SKM-1 (cell line): Measurements from ENCODE around the gene PTPRE.
"Not testable (repeated sequence)": the region's sequence is repeated elsewhere in the genome, so short reads cannot be mapped to it uniquely, and the experiment has no call there.

Source experiments
- DNase-seq: peaks from one replicate; lab custom pipeline; 2025; ENCODE audit not compliant: unreplicated experiment; lab: John Stamatoyannopoulos, UW

PTPRE gene

GRCh38 chr10:127978481-127978880 lies 71.6 kb downstream of the PTPRE start:
- no peak for DNase-seq

GRCh38 chr10:127979045-127979444 lies 72.1 kb downstream of the PTPRE start:
- no peak for DNase-seq

DNA sequence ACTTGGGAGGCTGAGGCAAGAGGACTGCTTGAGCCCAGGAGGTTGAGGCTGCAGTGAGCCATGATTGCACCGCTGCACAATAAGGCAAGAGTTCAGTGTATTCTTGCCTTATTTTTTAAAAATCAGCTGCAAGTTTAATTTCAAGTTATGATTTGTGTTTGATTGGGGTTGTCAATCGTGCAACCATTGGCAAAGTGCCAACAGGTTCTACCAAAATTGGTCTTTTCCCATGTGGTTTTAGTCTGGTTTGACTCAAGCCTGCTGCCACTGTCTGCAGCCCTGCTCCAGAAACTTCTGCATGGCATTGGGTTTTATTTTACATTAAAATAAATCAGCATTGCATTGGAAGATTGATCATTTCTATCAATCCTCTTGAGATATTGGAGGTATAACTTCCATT lies 72.7 kb downstream of the PTPRE start:
- no peak for DNase-seq

- no peak for DNase-seq
Measured at GRCh38 chr10:127980898-127981297, 74.0 kb downstream of the PTPRE start.

DNA sequence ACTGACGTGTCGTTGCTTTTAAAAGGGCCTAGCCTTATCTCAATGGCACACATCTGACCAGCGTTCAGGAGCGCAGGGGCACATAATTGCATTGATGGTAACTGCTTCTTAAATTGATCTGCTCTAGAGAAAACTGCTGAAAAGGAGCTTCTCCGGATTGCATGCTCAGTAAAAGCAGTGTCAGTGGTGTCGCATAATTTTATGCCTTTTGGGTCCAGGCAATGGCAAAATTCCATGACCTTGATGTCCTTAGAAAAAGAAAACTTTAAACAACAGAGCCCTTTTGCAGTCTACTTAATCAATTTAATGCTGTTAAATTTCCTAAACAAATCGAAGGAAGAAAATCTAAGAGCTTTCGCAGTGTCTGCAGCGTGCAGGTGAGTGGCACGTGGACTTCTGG lies 75.7 kb downstream of the PTPRE start:
- DNase-seq, result no peak

GRCh38 chr10:127983344-127984100 lies 76.6 kb downstream of the PTPRE start:
- no peak for DNase-seq

DNA sequence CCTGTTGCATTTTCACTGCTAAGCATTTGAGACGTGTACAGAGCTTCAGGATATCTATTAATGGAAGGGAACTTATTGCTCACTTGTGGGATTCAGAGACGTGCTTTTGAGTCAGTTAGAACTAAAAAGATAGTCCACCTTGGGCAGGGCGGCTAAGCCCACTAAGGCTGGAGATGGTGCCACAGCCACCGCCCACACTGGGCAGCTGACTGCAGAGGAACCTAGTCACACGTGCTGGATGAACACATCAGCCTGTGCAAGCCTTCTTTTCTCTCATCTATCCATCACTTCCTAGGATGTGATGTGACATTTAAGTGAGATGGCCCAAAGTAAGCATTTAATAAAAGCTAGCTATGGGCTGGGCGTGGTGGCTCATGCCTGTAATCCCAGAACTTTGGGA lies 78.0 kb downstream of the PTPRE start:
- no peak for DNase-seq

DNA sequence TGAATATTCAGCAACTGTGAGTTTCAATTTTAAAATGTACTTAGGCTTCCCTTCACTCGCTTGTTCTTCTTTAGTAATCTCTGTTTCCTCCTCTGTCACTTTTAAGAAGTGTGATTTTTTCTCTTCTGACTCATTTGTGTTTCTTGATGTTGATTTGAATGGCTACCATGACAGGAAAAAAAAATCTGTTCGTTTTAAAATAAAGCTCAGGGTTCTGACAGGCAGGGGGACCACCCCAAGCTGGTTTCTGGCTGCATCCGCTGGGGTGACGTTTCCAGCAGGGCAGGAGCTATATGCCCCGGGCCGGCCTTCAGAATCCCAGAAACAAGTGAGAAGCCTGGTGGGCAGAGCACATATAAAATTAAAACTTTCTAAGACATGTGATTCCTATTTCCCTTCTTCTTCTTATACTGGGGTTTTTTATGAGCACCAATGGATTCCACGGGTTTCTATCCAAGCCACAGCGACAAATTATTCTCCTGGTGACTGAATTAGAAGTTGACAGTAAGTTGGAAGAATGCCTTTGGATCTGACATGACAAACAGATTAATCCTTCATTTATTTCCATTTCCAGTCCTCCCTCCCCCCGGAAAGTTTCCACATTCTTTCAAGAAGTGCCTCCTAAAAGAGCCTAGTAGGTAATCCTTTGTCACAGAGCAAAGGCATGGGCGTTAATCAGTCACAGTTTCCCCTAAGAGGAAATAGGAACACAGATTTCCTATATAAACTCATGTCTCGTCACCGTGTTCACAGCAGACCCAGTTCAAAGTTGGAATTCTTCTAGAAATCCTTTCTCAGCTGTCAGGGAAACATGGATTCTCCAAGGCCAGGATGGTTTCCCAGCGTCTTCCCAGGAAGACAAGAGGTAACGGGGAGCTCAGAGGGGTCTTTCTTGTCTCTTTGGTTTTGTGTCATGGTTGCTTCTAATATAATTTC lies 79.9 kb downstream of the PTPRE start:
- no peak for DNase-seq

- no peak for DNase-seq
Measured at GRCh38 chr10:127987467-127988380, 80.8 kb downstream of the PTPRE start.

GRCh38 chr10:127989481-127990012 lies 82.6 kb downstream of the PTPRE start:
- DNase-seq, result no peak

- not testable (repeated sequence) for DNase-seq
Measured at GRCh38 chr10:127990132-127990788, 83.4 kb downstream of the PTPRE start.

DNA sequence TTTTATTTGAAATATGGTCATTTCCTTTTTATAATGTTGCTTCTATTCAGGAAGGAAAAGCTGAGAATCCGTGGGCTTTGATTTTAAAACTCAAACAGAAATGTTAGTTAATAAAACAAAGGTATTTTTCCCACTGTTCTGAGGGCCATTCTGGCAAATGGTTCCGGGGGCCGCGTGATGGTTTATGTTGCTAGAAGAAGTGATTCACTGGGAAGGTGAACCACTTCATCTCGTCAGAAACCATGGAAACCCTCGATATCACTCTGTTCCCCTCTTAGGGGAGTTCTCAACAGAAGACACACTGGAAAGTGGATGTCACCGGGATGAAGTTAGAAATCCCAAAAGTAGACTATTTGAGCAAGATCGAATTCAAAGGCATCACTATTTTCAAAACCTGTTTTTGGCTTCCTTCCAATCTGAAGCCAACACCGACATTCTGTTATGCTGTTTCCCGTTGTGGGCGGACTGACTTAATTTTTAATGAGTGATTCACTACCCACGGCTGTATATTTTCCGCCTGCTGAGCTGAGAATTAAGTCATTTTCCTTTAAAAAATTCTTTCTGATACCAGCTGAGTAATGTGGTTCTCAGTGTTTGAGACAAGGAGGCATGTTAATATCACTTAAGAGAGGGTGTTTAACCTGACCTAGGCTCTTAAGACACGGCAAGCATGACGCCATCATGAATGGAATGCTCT lies 84.1 kb downstream of the PTPRE start:
- DNase-seq, result no peak

DNA sequence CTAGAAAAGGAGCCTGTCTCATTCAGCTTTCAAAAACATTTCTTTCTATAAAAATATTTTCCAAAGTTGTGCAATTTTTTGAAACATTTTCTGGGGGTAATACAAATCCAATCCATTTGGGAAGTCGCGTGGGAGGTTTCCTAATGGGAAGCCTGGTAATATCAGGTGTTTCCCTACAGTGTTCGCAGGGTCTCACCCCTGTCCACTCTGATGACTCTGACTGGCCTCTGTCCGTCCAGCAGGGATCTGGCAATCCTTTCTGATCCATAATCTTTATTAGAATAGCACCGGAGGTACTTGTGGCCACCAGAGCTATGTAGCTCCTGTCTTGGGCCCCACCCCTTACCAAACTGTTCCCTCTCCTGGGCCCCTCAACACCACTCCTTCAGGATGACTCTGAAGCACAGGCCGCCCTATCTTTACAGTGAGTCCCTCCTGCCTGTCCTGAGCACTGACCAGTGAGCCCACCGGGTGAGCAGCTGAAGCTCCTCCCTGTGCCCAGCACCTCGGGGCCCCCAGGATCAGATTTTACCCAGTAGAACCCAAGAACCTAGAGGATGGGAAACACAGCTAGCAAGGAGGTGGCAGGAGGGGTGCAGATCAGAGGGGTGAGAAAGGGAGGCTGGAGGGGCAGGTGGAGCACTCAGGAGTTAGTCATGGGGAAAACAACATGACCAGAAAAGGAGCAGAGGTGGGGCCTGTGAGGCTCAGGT lies 84.8 kb downstream of the PTPRE start:
- no peak for DNase-seq

- DNase-seq, result no peak
Measured at GRCh38 chr10:127992376-127992775, 85.5 kb downstream of the PTPRE start.

DNA sequence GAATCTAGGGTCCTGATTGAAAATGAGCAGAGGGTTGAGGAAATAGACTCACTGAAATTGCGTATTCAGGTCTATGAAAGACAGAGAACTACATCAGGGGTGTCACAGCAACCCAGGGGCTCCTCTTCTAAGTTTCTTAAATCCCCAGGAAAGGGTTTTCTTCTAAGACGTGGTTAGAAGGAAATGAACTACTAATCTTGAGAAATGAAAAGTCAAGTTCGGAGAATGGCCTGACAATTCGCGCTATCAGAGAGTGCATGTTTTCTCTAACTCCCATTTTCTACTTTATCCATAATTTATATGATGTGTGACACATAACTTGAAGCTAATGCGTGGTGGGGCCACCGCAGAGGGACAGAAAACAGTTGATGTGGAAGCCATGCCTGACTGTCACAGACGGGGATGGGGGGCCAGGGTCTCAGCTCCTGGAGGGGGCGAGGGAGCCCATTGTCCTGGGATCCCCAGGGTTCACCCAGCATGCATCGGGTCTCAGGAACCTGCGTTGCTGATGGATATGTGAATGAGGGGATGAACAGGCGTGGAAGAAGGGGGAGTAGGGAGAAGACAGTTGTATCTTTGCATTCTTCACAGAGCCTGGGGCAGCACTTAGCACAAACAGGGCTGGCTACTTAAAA lies 86.3 kb downstream of the PTPRE start:
- DNase-seq, result no peak

DNA sequence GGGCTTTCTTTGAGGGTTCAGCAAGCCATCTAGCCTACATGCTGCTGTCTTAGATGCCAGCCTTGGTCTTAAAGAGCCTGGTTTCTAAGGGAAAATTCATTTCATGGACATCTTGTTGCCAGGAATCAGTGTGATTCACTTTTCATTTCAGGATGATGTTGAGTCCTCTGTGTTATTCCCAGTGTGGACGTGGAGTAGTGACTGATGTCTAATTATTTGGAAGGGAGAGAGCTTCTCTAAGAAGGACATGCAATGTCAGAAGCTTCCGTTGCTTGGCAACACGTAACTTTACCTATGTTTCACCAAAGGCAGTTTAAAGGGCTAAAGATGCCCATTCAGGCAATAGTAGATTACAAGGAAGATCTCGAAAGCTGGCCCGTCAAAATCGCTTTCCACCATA lies 89.0 kb downstream of the PTPRE start:
- DNase-seq, result no peak

DNA sequence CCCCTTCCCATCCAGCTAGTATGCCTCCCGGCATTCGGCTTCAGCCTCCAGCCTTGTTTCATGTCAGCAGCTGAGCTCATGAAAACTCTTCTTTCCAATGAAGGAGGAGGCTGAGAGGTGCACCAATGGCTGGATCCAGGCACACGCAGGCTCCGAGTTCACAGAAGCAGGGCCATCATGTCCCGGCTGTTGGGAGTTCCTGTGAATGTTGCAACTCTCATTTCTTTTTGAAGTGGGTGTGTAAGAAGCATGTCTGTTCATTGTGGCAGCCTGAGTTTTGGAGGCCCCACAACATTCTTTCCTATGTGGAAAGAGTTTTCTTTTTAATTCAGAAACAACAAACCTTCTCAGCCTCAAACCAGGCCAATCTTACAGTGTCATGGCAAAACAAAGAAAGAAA lies 89.7 kb downstream of the PTPRE start:
- no peak for DNase-seq

DNA sequence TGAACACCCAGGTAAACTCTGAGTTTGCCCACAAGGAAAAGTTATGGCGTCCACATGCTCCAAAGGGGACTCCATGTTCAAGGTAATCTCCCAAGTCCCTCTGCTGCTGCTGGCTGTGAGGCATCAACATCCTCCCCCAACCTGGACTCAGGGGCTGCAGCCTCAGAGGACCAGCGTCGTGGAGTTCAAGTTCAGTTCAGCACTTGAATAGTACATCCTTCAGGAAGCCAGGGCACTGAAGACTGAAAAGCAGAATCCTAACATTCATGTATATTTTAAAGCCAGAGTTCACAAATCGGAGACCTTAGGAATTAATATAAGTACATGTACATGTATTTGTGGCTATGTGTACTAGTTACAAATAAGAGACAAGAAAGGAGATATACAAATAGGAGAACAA lies 90.4 kb downstream of the PTPRE start:
- no peak for DNase-seq

DNA sequence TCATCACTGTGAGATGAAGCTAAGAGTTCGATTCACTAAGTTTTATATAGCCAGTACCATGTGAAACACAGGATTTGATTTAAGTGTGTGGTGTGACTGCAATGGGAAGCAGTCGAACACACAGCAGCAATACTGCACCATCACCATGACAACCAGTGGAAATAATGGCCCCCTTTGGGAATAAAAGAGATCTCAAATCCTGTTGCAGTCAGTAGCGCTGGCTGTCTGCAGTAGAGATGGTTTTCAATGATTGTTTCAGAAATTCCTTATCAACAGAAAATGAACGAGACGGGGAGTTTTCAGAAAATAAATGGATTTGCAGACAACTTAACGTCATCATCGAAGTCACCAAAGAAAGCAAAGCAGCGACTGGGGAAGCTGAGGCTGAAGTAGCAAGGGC lies 91.0 kb downstream of the PTPRE start:
- no peak for DNase-seq
